Fibroblast of lung (primary cell): ENCODE measurements around the gene CATSPERD.

Experiments
- CTCF ChIP-seq, 2 donors: IDR thresholded peaks in 1 of 2; conservative IDR thresholded peaks in 1 of 2; 1 replicate in 1 of 2; 2 replicates in 1 of 2; pipeline ENCODE4 v1.5.1; 2011 to 2012; ENCODE audit warnings: low read length in 2 of 2, control low read depth in 1 of 2, inconsistent platforms in 1 of 2, low read depth in 1 of 2, mild to moderate bottlenecking in 1 of 2
- EZH2 ChIP-seq: IDR thresholded peaks from 2 replicates; pipeline ENCODE4 v1.5.1; 2012; ENCODE audit warnings: low read length, control low read depth, mild to moderate bottlenecking; ENCODE audit errors: missing control alignments

DNA sequence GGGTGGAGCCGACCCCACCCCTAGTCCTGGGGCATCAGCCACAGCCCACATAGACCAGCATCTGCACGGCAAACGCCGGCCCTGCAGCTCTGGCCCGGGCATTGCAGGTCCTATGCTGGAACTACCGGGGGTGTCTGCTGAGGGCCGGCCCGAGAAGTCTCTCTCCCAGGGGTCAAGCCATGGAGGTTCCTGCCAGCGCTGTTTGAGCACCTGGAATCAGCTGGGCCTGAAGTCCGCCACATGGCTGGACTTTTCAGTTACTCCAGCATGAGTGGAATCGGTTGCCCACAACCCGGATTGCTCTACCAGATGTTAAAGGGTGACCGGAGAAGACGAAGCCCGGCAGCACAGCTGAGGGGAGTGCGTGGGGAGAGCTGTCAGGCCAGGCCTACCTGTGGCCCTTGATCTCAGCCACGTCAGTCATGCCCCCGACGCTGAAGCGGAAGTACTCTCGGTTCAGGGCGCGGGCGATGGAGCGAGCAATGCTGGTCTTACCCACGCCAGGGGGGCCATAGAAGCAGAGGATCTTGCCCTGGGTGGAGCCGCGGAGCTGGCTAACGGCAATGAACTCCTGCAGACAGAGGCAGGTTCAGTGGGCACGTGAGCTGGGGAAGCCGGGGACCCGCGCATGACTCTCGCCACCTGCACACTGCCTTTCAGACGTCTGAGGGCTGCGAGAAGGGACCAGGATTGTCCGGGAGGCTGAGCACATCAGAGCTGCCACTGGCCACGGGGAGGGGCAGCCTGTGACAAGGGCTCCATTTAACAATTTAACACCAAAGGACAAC is 21.6 kb upstream of the CATSPERD start:
- TF ChIP-seq CTCF (conservative IDR thresholded peaks at IDR 0.05 in 1 of 2, IDR thresholded peaks at IDR 0.05 in 1 of 2; ENCODE audit: low read depth in 1 of 2, low read length in 2 of 2) (no peak), EZH2 (no peak)
